GM18505 (cell line): Measurements from ENCODE around the gene ADK.
"Not testable (repeated sequence)": the region's sequence is repeated elsewhere in the genome, so short reads cannot be mapped to it uniquely, and the experiment has no call there.

Experiments
- ATAC-seq: cut with Tn5 transposase; IDR thresholded peaks from one replicate; pipeline ENCODE4 v1.9.1; 2021; ENCODE audit not compliant: unreplicated experiment
- POLR2A ChIP-seq: IDR thresholded peaks from 4 replicates; pipeline ENCODE4 v1.6.1; 2011; ENCODE audit warnings: borderline replicate concordance; ENCODE audit not compliant: insufficient read depth, insufficient read length; ENCODE audit errors: extremely low read depth

Gene ADK

GRCh38 chr10:74502963-74503608 lies 352.1 kb downstream of the ADK start:
- TF ChIP-seq POLR2A = no peak

DNA sequence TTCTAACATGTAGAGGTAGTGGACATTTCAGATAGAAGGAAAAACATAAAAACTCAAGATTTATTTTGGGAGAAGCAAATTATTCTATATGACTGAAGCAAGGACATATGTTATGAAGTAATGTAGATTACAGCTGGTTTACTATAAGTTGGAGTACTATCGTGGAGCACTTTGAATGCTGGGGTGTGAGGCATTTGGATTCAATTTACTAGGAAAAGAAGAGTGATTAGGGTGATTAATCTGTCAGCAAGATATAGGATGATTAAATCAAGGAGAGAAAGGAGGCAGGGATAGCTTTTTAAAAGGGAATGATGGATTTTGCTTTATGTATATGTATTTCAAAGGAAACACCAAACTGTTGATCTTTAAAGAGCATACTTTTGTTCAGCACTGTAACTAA lies 356.9 kb downstream of the ADK start:
- TF ChIP-seq POLR2A = no peak
- ATAC-seq = no peak

More at GRCh38 chr10:74502963-74503608, 352.1 kb downstream of the ADK start:
- no peak for ATAC-seq

DNA sequence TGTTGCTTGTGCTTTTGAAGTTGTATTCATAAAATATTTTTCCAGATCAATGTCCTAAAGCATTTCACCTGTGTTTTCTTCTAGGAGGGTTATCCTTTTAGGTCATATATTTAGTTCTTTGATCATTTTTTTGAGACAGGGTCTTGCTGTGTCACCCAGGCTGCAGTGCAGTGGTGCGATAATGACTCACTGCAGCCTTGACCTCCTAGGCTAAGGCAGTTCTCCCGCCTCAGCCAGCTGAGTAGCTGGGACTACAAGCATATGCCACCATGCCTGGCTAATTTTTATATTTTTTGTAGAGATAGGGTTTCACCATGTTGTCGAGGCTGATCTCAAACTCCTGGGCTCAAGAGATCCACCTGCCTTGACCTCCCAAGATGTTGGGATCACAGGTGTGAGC lies 359.6 kb downstream of the ADK start:
- ATAC-seq = no peak
- no peak for TF ChIP-seq POLR2A

- TF ChIP-seq POLR2A = no peak
- ATAC-seq = no peak
Measured at GRCh38 chr10:74511051-74511450, 360.0 kb downstream of the ADK start.

DNA sequence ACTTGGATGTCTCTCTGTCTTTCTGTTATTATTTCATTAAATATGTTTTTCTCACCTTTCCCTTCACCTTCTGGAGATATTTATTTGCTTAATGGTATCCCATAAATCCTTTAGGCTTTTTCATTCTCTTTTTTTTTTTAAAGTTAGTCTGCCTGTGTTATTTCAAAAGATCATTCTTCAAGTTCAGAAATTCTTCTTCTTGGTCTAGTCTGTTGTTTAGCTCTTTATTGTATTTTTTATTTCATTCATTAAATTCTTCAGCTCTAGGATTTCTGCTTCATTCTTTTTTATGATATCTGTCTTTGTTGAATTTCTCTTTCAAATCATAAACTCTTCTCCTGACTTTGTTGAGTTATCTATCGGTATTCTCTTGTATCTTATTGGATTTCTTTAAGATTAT lies 363.3 kb downstream of the ADK start:
- TF ChIP-seq POLR2A = no peak
- ATAC-seq = no peak

DNA sequence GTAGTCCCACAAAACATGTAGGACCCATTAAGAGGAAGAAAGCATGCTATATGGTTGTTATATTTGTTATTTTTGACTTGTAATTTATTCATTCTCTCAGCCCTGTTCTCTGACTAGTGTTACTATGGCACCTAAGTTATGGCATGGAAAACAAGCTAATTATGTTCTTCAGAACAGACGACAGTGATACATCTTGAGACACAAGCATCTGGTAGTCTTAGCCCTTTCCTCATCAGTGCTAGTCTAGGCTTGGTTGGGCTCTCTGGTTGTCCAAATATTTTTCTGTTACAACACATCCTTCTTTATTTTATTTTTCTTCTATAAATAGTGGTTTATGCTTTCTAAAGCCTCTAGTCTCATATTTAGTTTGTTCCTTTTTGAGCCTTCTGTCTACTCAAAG lies 367.0 kb downstream of the ADK start:
- TF ChIP-seq POLR2A = no peak
- no peak for ATAC-seq

DNA sequence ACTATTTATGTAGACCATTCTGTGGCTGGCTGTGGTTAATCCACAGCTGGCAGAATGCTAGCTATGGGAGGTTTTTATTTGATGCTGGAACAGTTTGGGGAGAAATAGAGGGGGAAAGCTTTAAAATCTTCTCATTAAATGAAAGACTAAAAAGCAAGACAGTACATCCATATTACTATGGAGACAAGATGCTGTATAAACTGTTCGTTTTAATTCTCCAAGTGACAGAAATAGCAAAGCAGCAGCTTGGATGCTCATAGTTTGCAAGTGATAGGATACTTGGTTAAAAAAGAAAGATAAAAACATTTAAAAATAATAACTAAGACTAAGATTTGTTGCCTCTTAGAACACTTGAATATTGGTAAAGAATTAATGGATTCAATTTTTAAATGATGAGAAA lies 370.5 kb downstream of the ADK start:
- no peak for TF ChIP-seq POLR2A
- no peak for ATAC-seq

GRCh38 chr10:74523199-74523598 lies 372.2 kb downstream of the ADK start:
- no peak for ATAC-seq
- TF ChIP-seq POLR2A = no peak

DNA sequence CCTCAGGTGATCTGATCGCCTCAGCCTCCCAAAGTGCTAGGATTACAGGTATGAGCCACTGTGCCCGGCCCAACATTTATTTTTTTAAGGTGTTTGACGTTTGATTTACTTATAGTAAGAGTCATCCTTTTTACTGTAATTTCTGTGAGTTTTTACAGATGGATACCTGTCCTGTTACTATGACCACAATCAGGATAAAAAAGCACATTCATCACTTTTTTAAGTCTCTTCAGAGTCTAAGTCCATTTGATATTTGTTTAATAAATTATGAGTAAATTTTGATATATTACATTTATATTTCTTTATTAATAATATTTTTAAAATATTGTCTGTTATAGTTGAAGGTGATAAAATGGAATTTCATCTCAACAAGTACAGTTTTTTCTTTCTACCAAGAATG lies 374.9 kb downstream of the ADK start:
- TF ChIP-seq POLR2A = no peak

DNA sequence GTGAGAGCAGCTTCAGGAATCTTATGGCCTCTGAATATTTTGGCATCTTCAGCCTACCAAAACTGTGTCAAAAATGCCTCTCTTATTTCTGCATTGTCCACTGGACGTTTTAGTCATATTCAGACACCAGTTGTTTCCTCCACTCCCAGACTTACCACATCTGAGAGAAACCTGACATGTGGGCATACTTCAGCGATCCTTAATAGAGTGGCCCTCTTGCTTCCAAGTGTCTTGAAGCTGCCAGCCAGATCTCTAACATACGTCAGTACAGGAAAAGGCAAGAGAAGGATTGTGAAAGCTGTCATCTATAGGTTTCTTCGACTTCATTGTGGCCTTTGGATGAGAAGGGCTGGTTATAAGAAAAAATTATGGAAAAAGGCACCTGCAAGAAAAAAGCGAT lies 376.6 kb downstream of the ADK start:
- ATAC-seq = not testable (repeated sequence)

More for the DNA sequence above, 374.9 kb downstream of the ADK start:
- no peak for ATAC-seq

- no peak for ATAC-seq
- TF ChIP-seq POLR2A = no peak
Measured at GRCh38 chr10:74529205-74529604, 378.2 kb downstream of the ADK start.

DNA sequence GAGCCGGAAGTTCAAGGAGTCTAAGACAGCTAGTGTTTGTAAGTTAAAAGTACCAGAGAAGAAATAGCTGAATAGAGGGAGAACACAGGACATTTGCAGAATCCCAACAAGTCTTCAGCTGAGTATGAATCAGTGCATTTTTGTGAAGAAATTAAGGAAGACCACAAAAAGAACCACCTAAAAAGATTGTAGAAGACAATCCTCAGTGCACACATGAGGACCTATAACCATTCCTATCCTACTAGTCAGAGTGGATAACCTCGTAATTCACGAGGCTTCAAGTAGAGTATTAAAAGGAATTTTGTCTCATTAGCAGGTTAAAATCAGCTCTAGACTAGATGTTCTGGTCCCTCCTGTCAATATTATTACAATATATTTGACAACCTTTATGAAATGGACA lies 380.0 kb downstream of the ADK start:
- no peak for TF ChIP-seq POLR2A
- ATAC-seq = no peak

DNA sequence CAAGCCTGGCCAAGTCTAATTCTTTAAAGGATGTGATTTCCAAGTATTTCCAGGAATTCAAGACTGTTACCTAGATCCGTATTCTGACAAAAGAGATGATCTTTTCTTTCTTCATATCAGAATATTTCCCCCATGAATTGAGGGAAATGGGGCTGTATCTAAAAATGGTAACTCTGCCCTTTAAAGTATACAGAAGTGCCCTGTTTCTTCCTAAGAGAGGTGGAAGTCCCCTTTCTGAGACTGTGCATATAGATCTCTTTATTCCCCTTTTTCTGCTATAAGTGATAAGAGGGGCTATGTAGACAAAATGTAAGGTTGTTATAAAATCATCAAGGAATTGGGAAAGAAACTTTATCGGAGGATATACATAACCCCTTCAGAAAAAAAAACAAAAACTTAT lies 388.3 kb downstream of the ADK start:
- ATAC-seq = no peak
- TF ChIP-seq POLR2A = no peak

- TF ChIP-seq POLR2A = no peak
- no peak for ATAC-seq
Measured at GRCh38 chr10:74541375-74541774, 390.4 kb downstream of the ADK start.

DNA sequence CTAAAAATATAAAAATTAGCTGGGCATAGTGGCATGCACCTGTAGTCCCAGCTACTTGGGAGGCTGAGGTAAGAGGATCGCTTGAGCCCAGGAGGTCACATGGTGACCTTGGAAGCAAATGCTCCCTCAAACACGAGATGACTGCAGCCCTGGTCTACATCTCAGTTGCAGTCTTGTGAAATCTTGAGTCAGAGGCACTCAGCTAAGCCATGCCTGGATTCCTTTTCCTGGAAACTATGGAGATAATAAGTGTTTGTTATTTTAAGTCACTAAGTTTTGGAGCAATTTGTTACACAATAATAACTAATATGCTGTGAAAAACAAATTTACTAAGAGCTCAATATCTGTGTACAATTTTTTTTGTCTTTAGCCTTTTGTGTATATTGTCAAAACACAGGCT lies 391.1 kb downstream of the ADK start:
- TF ChIP-seq POLR2A = no peak
- ATAC-seq = no peak
